Smooth muscle cell (in vitro differentiated cells): ENCODE data around the gene IL6R. TPM values are rescaled to one million over a fixed set of nuclear protein-coding genes. Genes with fewer than 3 reads are reported as not detected.

Experiments used
- DNase-seq: peaks from one replicate; lab custom pipeline; 2025; ENCODE audit not compliant: unreplicated experiment; lab: John Stamatoyannopoulos, UW
- H2AFZ ChIP-seq: fragments of 200-600 bp; sonication (generic); 2 replicates; pipeline ENCODE4 v1.6.0; 2016; ENCODE audit warnings: antibody characterized with exemption, low read depth, mild to moderate bottlenecking
- H3F3A ChIP-seq: fragments of 200-600 bp; sonication (generic); 2 replicates; pipeline ENCODE4 v1.6.0; 2017; ENCODE audit warnings: antibody characterized with exemption, low read depth
- H3K27ac ChIP-seq: fragments of 200-600 bp; sonication (generic); 2 replicates; pipeline ENCODE4 v1.5.1; 2016; ENCODE audit warnings: low read depth, mild to moderate bottlenecking
- H3K27me3 ChIP-seq: fragments of 200-600 bp; sonication (generic); 2 replicates; pipeline ENCODE4 v1.6.1; 2016; ENCODE audit warnings: low read depth, mild to moderate bottlenecking
- H3K36me3 ChIP-seq: fragments of 200-600 bp; sonication (generic); 2 replicates; pipeline ENCODE4 v1.5.1; 2016; ENCODE audit warnings: low read depth
- H3K4me1 ChIP-seq: fragments of 200-600 bp; sonication (generic); 2 replicates; pipeline ENCODE4 v1.5.1; 2016; ENCODE audit warnings: low read depth
- H3K4me2 ChIP-seq: fragments of 200-600 bp; sonication (generic); 2 replicates; pipeline ENCODE4 v1.6.0; 2016; ENCODE audit warnings: mild to moderate bottlenecking
- H3K4me3 ChIP-seq: fragments of 200-600 bp; sonication (generic); 2 replicates; pipeline ENCODE4 v1.5.1; 2016; ENCODE audit warnings: mild to moderate bottlenecking
- H3K79me2 ChIP-seq: fragments of 200-600 bp; sonication (generic); 2 replicates; pipeline ENCODE4 v1.6.0; 2016; ENCODE audit warnings: low read depth, mild to moderate bottlenecking
- H3K9ac ChIP-seq: fragments of 200-600 bp; sonication (generic); 2 replicates; pipeline ENCODE4 v1.6.0; 2016; ENCODE audit warnings: low read depth
- H3K9me3 ChIP-seq: fragments of 200-600 bp; sonication (generic); replicated peaks from 2 replicates; pipeline ENCODE4 v1.5.1; 2016; ENCODE audit warnings: low read depth
- H4K20me1 ChIP-seq: fragments of 200-600 bp; sonication (generic); 2 replicates; pipeline ENCODE4 v1.6.0; 2016; ENCODE audit warnings: low read depth
- WGBS: methylation state at CpG from one replicate; pipeline ENCODE4 v1.1.7; 2016; ENCODE audit warnings: low lambda C conversion rate; 5-methylcytosine and 5-hydroxymethylcytosine counted together
- polyA plus RNA-seq: library from polyadenylated mRNA; unstranded; fragments of >200 nt; fragmentation: Nextera tagmentation; extraction: Ambion mirVana; gene quantifications from 2 replicates; pipeline ENCODE4 v1.2.1, GENCODE V29; 2016
- total RNA-seq: library from RNA; depleted of rRNA; stranded (reverse); fragments of >200 nt; gene quantifications from 2 replicates; pipeline ENCODE4 v1.2.3, GENCODE V29; 2014
- TF ChIP-seq, protein P1 (sequence below): fragments of 200-600 bp; sonication (generic); IDR thresholded peaks from 2 replicates; pipeline ENCODE4 v1.5.1; 2017; ENCODE audit warnings: borderline replicate concordance, mild to moderate bottlenecking, antibody characterized with exemption; ENCODE audit not compliant: insufficient read depth, poor library complexity, severe bottlenecking

Gene IL6R
- total and polyA plus RNA-seq, 2 experiments from 2014 or later: 1.8 to 1.9 TPM

DNA sequence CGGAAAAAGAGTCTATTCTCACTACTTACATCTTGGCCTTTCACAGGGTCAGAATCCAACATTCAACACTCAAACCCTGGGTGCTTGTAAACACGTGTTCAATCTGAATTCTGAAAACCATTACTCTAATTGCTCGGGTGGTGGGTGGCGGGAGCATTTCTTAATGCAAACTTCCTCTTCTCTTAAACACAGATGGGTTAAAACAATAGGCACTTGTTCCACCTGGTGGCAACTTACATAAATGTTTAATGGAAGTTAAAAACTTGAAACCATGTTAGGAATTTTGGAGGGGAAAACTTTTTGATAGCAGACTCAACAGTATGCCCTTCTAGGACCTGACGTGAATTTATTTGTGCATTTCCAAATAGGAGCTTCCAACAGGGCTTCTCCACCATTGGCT, 73.5 kb downstream of the IL6R start:
- H3K27ac ChIP-seq: no peak overlapping the region
- H3K36me3 ChIP-seq: no peaks in the 10 kb centered on the region
- no peak for DNase-seq
- peaks cover 5% of the 10 kb centered on the region for H3F3A ChIP-seq
- TF ChIP-seq, protein P1, sequence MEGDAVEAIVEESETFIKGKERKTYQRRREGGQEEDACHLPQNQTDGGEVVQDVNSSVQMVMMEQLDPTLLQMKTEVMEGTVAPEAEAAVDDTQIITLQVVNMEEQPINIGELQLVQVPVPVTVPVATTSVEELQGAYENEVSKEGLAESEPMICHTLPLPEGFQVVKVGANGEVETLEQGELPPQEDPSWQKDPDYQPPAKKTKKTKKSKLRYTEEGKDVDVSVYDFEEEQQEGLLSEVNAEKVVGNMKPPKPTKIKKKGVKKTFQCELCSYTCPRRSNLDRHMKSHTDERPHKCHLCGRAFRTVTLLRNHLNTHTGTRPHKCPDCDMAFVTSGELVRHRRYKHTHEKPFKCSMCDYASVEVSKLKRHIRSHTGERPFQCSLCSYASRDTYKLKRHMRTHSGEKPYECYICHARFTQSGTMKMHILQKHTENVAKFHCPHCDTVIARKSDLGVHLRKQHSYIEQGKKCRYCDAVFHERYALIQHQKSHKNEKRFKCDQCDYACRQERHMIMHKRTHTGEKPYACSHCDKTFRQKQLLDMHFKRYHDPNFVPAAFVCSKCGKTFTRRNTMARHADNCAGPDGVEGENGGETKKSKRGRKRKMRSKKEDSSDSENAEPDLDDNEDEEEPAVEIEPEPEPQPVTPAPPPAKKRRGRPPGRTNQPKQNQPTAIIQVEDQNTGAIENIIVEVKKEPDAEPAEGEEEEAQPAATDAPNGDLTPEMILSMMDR: no peak
- H3K4me1 ChIP-seq: no peaks in the 10 kb centered on the region
- H3K4me3 ChIP-seq: no peak overlapping the region
- H3K4me2 ChIP-seq: no peak overlapping the region
- H3K79me2 ChIP-seq: no peaks in the 10 kb centered on the region
- H4K20me1 ChIP-seq: no peaks in the 10 kb centered on the region
- no peaks in the 10 kb centered on the region for H3K9me3 ChIP-seq
- no peaks in the 10 kb centered on the region for H3K27me3 ChIP-seq
- WGBS: 64% methylated on average over 5 of the region's 5 CpGs
- no peak overlapping the region for H3K9ac ChIP-seq
- H2AFZ ChIP-seq: no peak overlapping the region

DNA sequence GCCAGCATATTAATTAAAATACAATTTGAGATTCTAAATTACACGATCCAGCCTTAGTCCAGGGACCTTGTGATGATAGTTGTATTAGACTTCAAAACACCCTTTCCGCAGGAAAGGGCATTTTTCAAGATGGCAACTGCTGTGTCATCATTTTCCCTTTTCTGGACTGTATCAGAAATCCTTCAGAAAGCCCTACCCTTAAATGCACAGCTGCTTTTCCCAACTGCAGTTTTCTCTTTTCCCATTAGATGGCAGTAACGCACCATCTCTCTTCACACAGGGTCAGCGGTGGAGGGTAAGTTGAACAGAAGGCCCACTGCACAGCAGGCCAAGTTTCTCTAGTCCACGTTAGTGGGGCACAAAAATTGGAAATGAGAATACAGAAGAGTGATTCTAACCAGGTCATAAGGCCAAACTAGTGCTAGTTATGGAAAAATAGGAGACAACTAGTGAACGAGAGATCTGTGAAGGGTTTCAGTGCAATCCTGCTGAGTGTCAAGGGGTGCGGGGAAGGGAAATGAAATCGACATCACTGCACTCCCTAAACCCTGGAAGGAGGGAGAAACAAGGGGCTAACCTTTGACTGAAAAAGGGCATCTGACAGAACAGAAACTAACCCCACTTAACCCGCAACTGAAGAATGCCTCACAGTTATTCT, 74.8 kb downstream of the IL6R start:
- Histone ChIP-seq H3F3A (peaks cover 5% of the 10 kb centered on the region), H3K79me2 (no peaks in the 10 kb centered on the region), H3K4me1 (no peaks in the 10 kb centered on the region), H3K27me3 (no peaks in the 10 kb centered on the region), H3K9me3 (no peaks in the 10 kb centered on the region), H3K4me2 (no peak overlapping the region), H3K27ac (peak overlapping the region; percentile 29), H4K20me1 (no peaks in the 10 kb centered on the region), H3K9ac (no peak overlapping the region), H2AFZ (peak overlapping the region; percentile 37), H3K4me3 (no peak overlapping the region), H3K36me3 (no peaks in the 10 kb centered on the region)
- TF ChIP-seq, protein P1: peak; percentile 97
- 38% methylated on average over 9 of the region's 9 CpGs for WGBS
- DNase-seq: peak; percentile 13

DNA sequence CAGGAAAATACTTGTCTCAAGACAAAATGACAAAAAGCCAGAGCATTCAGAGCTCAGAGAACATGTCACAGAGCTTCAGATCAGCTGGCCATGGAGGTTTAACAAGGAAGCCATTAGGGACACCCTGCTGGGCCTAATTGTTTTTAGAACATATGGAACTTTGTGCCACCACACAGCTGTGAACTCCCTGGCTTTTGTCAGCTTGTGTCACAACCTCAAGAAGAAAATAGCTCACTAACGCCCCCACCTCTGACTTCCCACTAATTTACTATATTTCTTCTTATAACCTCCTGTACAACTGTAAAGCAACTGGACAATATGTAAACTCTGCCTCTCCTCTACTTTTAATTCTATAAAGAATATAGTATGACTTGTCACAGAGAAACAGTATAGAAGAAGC, 75.9 kb downstream of the IL6R start:
- peaks cover 5% of the 10 kb centered on the region for H3F3A ChIP-seq
- WGBS: 53% methylated on average over 1 of the region's 1 CpG
- no peak overlapping the region for H3K9ac ChIP-seq
- H3K4me2 ChIP-seq: no peak overlapping the region
- no peaks in the 10 kb centered on the region for H3K9me3 ChIP-seq
- H2AFZ ChIP-seq: no peak overlapping the region
- H3K27ac ChIP-seq: no peak overlapping the region
- DNase-seq: no peak
- no peaks in the 10 kb centered on the region for H3K36me3 ChIP-seq
- no peaks in the 10 kb centered on the region for H4K20me1 ChIP-seq
- H3K79me2 ChIP-seq: no peaks in the 10 kb centered on the region
- no peak overlapping the region for H3K4me3 ChIP-seq
- TF ChIP-seq, protein P1: no peak
- no peaks in the 10 kb centered on the region for H3K27me3 ChIP-seq
- H3K4me1 ChIP-seq: no peaks in the 10 kb centered on the region
